Neural progenitor cell (in vitro differentiated cells): Measurements from ENCODE around the gene TBCEL.

Experiments
- EZH2phosphoT487 ChIP-seq: fragments of 200-600 bp; sonication (generic); IDR thresholded peaks from 2 replicates; pipeline ENCODE4 v1.6.1; 2017; ENCODE audit warnings: antibody characterized with exemption
- TF ChIP-seq, protein P1 (sequence below): fragments of 200-600 bp; sonication (generic); IDR thresholded peaks from 2 replicates; pipeline ENCODE4 v1.5.1; 2017; ENCODE audit warnings: antibody characterized with exemption, mild to moderate bottlenecking

DNA sequence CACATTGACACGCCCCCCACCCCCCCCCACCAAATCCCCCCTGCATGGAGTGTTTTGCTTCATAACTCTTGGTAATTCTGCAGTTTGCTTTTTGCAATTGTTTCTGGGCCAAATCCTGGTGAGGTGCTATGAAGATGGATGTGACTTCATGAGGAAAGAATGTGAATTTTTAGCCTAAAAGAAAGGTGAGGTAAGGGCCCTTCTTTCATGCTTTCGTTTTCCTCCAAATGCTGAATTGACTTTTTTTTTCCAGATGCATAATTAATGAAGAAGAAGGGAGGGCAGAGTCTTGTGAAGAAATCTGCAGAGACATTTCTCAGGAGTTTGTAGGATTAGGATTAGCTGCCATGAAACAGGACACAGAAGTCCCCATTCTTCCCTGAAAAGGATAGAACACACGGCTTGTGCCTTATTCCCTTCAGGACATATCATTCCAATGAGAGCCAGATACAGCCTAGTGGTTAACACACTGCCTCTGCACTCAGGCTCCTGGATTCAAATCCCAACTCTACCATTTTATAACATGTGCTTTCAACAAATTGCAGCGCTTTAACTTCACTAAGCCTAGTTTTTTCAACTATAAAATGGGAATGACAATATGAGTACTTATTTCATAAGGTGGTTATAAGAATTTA is 19.6 kb upstream of the TBCEL start:
- TF ChIP-seq, protein P1, sequence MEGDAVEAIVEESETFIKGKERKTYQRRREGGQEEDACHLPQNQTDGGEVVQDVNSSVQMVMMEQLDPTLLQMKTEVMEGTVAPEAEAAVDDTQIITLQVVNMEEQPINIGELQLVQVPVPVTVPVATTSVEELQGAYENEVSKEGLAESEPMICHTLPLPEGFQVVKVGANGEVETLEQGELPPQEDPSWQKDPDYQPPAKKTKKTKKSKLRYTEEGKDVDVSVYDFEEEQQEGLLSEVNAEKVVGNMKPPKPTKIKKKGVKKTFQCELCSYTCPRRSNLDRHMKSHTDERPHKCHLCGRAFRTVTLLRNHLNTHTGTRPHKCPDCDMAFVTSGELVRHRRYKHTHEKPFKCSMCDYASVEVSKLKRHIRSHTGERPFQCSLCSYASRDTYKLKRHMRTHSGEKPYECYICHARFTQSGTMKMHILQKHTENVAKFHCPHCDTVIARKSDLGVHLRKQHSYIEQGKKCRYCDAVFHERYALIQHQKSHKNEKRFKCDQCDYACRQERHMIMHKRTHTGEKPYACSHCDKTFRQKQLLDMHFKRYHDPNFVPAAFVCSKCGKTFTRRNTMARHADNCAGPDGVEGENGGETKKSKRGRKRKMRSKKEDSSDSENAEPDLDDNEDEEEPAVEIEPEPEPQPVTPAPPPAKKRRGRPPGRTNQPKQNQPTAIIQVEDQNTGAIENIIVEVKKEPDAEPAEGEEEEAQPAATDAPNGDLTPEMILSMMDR = no peak
- no peak for TF ChIP-seq EZH2phosphoT487
